IMR-90 (cell line): ENCODE measurements around the gene ATP5ME. TPM values are rescaled to one million over a fixed set of nuclear protein-coding genes. Genes with fewer than 3 reads are reported as not detected.

Experiments used
- ATAC-seq: fragments of 200-7000 bp; cut with Tn5 transposase; 2 replicates; pipeline ENCODE4 v1.9.1; 2020; ENCODE audit warnings: low read depth, mild to moderate bottlenecking, moderate library complexity
- BruUV-seq: library from RNA; stranded (reverse); fragments of 400-500 nt; replicated peaks from 2 replicates; lab custom pipeline; 2021; lab: Mats Ljungman, UMichigan
- CTCF ChIA-PET: fragments of 300-600 bp; formaldehyde crosslinking; extraction: SDS; loops from one replicate; lab custom pipeline; 2021; ENCODE audit warnings: antibody characterized with exemption; lab: Yijun Ruan, JAX
- POLR2A ChIA-PET: fragments of 300-600 bp; sonication (Branson Sonifier 250); formaldehyde crosslinking; loops from one replicate; lab custom pipeline; 2022; ENCODE audit warnings: antibody characterized with exemption; ENCODE audit not compliant: unreplicated experiment; lab: Charles Lee
- DNase-seq: peaks from one replicate; pipeline ENCODE4 v3.0.0; 2013
- H2AFZ ChIP-seq: replicated peaks from 2 replicates; pipeline ENCODE3; 2013; ENCODE audit warnings: low read length, mild to moderate bottlenecking; ENCODE audit not compliant: poor library complexity
- H2AK5ac ChIP-seq: 2 replicates; pipeline ENCODE4 v1.6.1; 2013; ENCODE audit warnings: low read depth, low read length, inconsistent platforms
- H2AK9ac ChIP-seq: replicated peaks from 2 replicates; pipeline ENCODE3; 2013; ENCODE audit warnings: mild to moderate bottlenecking, low read depth, low read length, moderate library complexity; ENCODE audit not compliant: poor library complexity
- H2BK120ac ChIP-seq: 2 replicates; pipeline ENCODE4 v1.6.1; 2013; ENCODE audit warnings: low read depth, low read length, inconsistent platforms
- H2BK15ac ChIP-seq: 3 replicates; pipeline ENCODE4 v1.6.1; 2013; ENCODE audit warnings: low read depth, low read length, inconsistent platforms
- H2BK20ac ChIP-seq: 2 replicates; pipeline ENCODE4 v1.6.1; 2013; ENCODE audit warnings: low read depth, mild to moderate bottlenecking, inconsistent platforms, low read length, moderate library complexity
- H2BK5ac ChIP-seq: 2 replicates; pipeline ENCODE4 v1.6.1; 2013; ENCODE audit warnings: mild to moderate bottlenecking, low read depth, low read length, inconsistent platforms; ENCODE audit not compliant: poor library complexity, severe bottlenecking
- H3K14ac ChIP-seq: replicated peaks from 2 replicates; pipeline ENCODE4 v1.6.1; 2013; ENCODE audit warnings: low read depth, low read length, inconsistent platforms
- H3K18ac ChIP-seq: 2 replicates; pipeline ENCODE4 v1.6.1; 2013; ENCODE audit warnings: low read depth, low read length, control low read depth
- H3K23ac ChIP-seq: 2 replicates; pipeline ENCODE4 v1.6.1; 2013; ENCODE audit warnings: low read depth, low read length, inconsistent platforms
- H3K27ac ChIP-seq: 2 replicates; pipeline ENCODE4 v1.5.1; 2013; ENCODE audit warnings: mild to moderate bottlenecking, control low read depth, low read length; ENCODE audit not compliant: insufficient read depth
- H3K27me3 ChIP-seq: 2 replicates; pipeline ENCODE4 v1.6.1; 2013; ENCODE audit warnings: low read length; ENCODE audit not compliant: control insufficient read depth, insufficient read depth
- H3K36me3 ChIP-seq: 2 replicates; pipeline ENCODE4 v1.6.1; 2013; ENCODE audit warnings: low read length, mixed read lengths; ENCODE audit not compliant: control insufficient read depth, insufficient read depth
- H3K4ac ChIP-seq: 2 replicates; pipeline ENCODE4 v1.6.1; 2013; ENCODE audit warnings: low read depth, low read length, inconsistent platforms
- H3K4me1 ChIP-seq: 2 replicates; pipeline ENCODE4 v1.6.1; 2013; ENCODE audit warnings: low read length, mixed read lengths; ENCODE audit not compliant: control insufficient read depth, insufficient read depth
- H3K4me2 ChIP-seq: 2 replicates; pipeline ENCODE4 v1.6.1; 2013; ENCODE audit warnings: low read depth, mild to moderate bottlenecking, control low read depth, low read length, moderate library complexity
- H3K4me3 ChIP-seq: 2 replicates; pipeline ENCODE4 v1.5.1; 2013; ENCODE audit warnings: low read depth, mild to moderate bottlenecking, control low read depth, low read length, moderate library complexity; ENCODE audit not compliant: insufficient read depth
- H3K56ac ChIP-seq: 2 replicates; pipeline ENCODE4 v1.6.1; 2013; ENCODE audit warnings: low read length, inconsistent platforms; ENCODE audit not compliant: insufficient read depth; ENCODE audit errors: extremely low read depth
- H3K79me1 ChIP-seq, 2 experiments: 2 replicates each; pipeline ENCODE4 v1.6.1; 2013; ENCODE audit warnings: low read length in 2 of 2, inconsistent platforms in 1 of 2, low read depth in 1 of 2
- H3K9ac ChIP-seq: 2 replicates; pipeline ENCODE4 v1.6.1; 2013; ENCODE audit warnings: low read depth, low read length, control low read depth
- H3K9me1 ChIP-seq: 2 replicates; pipeline ENCODE4 v1.6.1; 2013; ENCODE audit warnings: low read length, inconsistent platforms; ENCODE audit not compliant: insufficient read depth
- H3K9me3 ChIP-seq: 2 replicates; pipeline ENCODE4 v1.6.1; 2013; ENCODE audit warnings: low read length; ENCODE audit not compliant: control insufficient read depth, insufficient read depth
- H4K20me1 ChIP-seq: 2 replicates; pipeline ENCODE4 v1.6.1; 2013; ENCODE audit warnings: low read length, inconsistent platforms; ENCODE audit not compliant: insufficient read depth
- H4K5ac ChIP-seq: 2 replicates; pipeline ENCODE4 v1.6.1; 2013; ENCODE audit warnings: mild to moderate bottlenecking, low read depth, low read length, control low read depth
- H4K8ac ChIP-seq, 2 experiments: 2 replicates each; pipeline ENCODE4 v1.6.1; 2013; ENCODE audit warnings: low read depth in 2 of 2, low read length in 2 of 2, control low read depth in 1 of 2, inconsistent platforms in 1 of 2
- H4K91ac ChIP-seq: 2 replicates; pipeline ENCODE4 v1.6.1; 2013; ENCODE audit warnings: low read depth, low read length, inconsistent platforms; ENCODE audit not compliant: insufficient read depth
- BHLHE40 ChIP-seq: fragments of 150-350 bp; IDR thresholded peaks from 2 replicates; pipeline ENCODE4 v1.6.1; 2016; ENCODE audit warnings: mild to moderate bottlenecking, low read depth, low read length
- CHD1 ChIP-seq: IDR thresholded peaks from 2 replicates; pipeline ENCODE4 v1.6.1; 2012; ENCODE audit warnings: low read depth, low read length, improper control_type of control experiment
- FOS ChIP-seq: fragments of 150-350 bp; IDR thresholded peaks from 2 replicates; pipeline ENCODE4 v1.6.1; 2016; ENCODE audit warnings: low read depth, low read length
- MAFK ChIP-seq: IDR thresholded peaks from 2 replicates; pipeline ENCODE4 v1.6.1; 2012; ENCODE audit warnings: low read depth, low read length, improper control_type of control experiment
- MAZ ChIP-seq: IDR thresholded peaks from 2 replicates; pipeline ENCODE4 v1.6.1; 2012; ENCODE audit warnings: low read depth, mild to moderate bottlenecking, low read length, improper control_type of control experiment, moderate library complexity, borderline replicate concordance
- NFE2L2 ChIP-seq: fragments of 150-350 bp; IDR thresholded peaks from 2 replicates; pipeline ENCODE4 v1.6.1; 2016; ENCODE audit warnings: low read depth, mild to moderate bottlenecking, low read length
- POLR2A ChIP-seq: IDR thresholded peaks from 2 replicates; pipeline ENCODE4 v1.6.1; 2012; ENCODE audit warnings: mild to moderate bottlenecking, low read depth, low read length
- RFX5 ChIP-seq: IDR thresholded peaks from 2 replicates; pipeline ENCODE4 v1.8.0; 2012; ENCODE audit warnings: low read depth, mild to moderate bottlenecking, low read length, moderate library complexity
- WGBS, 2 experiments: methylation state at CpG; one replicate each; pipeline versions ENCODE4 v1.1.5 to v1.1.7; 2013; ENCODE audit warnings: missing lambda C conversion rate in 2 of 2; ENCODE audit not compliant: insufficient read length in 1 of 2; ENCODE audit errors: extremely low coverage in 2 of 2; 5-methylcytosine and 5-hydroxymethylcytosine counted together
- dilution Hi-C: fragments of 300-500 bp; cut with HindIII; formaldehyde crosslinking; loops from one replicate; pipeline ENCODE4 v1.14.3; 2018; ENCODE audit warnings: low sequenced_read_pairs; ENCODE audit not compliant: unreplicated experiment
- in situ Hi-C: fragments of 300-500 bp; cut with MboI; formaldehyde crosslinking; loops from 3 replicates; pipeline ENCODE4 v1.14.3; 2019; ENCODE audit warnings: low sequenced_read_pairs, inconsistent platforms, mixed read lengths
- intact Hi-C: fragments of 100-400 bp; cut with micrococcal nuclease; formaldehyde crosslinking; loops from 2 replicates; pipeline ENCODE4 v1.10.0; 2022
- polyA plus RNA-seq, 3 experiments: library from polyadenylated mRNA; depleted of rRNA; stranded (reverse); fragments of >200 nt; gene quantifications; 2 replicates each; pipeline ENCODE4 v1.2.3, GENCODE V29; 2012; ENCODE audit warnings: low replicate concordance in 1 of 3
- total RNA-seq: library from RNA; depleted of rRNA; stranded (reverse); fragments of >200 nt; gene quantifications from 2 replicates; pipeline ENCODE4 v1.2.3, GENCODE V29; 2012
- TF ChIP-seq, protein P1 (sequence below): fragments of 150-350 bp; IDR thresholded peaks from 2 replicates; pipeline ENCODE4 v1.6.1; 2017; ENCODE audit warnings: mild to moderate bottlenecking, antibody characterized with exemption, low read length, low read depth
- TF ChIP-seq, protein P2 (sequence below): conservative IDR thresholded peaks from 2 replicates; pipeline ENCODE4 v1.5.1; 2012; ENCODE audit warnings: mild to moderate bottlenecking, low read depth, low read length, improper control_type of control experiment

ATP5ME gene
- total and polyA plus RNA-seq, 2 of the 4 experiments (the other 2 are of a cell fraction) = 39.3 to 603 TPM

DNA sequence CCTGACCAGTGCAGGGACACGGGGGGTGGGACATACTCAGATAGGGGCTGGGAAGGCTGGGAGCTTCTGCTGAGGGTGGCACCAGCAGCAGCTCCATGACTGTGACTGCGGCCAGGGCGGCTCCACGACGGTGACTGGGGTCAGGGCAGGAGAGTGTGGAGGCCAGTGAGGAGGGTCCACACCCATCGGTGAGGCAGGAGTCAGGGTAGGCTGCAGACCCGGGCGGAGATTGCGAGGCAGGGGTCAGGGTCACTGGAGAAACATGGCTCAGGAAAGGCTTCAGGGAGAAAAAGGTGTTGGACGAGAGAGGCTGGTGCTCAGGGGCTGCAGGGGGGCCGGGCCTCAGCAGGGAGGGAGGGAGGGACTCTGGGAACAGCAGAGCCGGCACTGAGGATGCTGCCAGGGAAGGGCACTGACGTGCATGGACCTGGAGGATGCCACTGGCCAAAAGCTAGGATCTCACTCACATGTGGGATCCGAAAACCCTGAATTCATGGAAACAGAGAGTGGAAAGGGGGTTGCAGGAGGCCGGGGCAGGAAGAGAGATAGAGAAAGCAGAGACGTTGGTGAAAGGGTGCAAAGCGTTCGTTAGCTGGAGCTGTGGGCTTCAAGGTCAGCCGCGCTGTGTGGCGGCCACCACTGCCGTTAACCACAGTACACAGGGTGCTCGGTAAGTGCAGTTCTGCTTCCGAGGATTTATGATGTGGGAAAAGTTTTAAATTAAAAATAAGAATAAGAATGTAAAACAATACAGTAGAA is 22.0 kb downstream of the ATP5ME start:
- H3K9me1 ChIP-seq = no peaks in the 10 kb centered on the region
- H3K18ac ChIP-seq = no peak overlapping the region
- dilution Hi-C loops (no loop called here), in situ Hi-C loops (no loop called here), intact Hi-C loops (no loop called here)
- H3K36me3 ChIP-seq = no peaks in the 10 kb centered on the region
- no peak overlapping the region for H3K9ac ChIP-seq
- no peak overlapping the region for H3K27ac ChIP-seq
- H2BK20ac ChIP-seq = no peak overlapping the region
- H3K56ac ChIP-seq = no peak overlapping the region
- BruUV-seq = no TSS peak
- H4K20me1 ChIP-seq = no peaks in the 10 kb centered on the region
- TF ChIP-seq, protein P1, sequence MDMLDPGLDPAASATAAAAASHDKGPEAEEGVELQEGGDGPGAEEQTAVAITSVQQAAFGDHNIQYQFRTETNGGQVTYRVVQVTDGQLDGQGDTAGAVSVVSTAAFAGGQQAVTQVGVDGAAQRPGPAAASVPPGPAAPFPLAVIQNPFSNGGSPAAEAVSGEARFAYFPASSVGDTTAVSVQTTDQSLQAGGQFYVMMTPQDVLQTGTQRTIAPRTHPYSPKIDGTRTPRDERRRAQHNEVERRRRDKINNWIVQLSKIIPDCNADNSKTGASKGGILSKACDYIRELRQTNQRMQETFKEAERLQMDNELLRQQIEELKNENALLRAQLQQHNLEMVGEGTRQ = no peak
- TF ChIP-seq POLR2A (no peak), MAFK (no peak), CHD1 (no peak), NFE2L2 (no peak), MAZ (no peak), BHLHE40 (no peak), FOS (no peak), RFX5 (no peak)
- TF ChIP-seq, protein P2, sequence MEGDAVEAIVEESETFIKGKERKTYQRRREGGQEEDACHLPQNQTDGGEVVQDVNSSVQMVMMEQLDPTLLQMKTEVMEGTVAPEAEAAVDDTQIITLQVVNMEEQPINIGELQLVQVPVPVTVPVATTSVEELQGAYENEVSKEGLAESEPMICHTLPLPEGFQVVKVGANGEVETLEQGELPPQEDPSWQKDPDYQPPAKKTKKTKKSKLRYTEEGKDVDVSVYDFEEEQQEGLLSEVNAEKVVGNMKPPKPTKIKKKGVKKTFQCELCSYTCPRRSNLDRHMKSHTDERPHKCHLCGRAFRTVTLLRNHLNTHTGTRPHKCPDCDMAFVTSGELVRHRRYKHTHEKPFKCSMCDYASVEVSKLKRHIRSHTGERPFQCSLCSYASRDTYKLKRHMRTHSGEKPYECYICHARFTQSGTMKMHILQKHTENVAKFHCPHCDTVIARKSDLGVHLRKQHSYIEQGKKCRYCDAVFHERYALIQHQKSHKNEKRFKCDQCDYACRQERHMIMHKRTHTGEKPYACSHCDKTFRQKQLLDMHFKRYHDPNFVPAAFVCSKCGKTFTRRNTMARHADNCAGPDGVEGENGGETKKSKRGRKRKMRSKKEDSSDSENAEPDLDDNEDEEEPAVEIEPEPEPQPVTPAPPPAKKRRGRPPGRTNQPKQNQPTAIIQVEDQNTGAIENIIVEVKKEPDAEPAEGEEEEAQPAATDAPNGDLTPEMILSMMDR = no peak
- peaks cover 11% of the 10 kb centered on the region; the same call in 1 of the 2 replicates for H3K27me3 ChIP-seq
- H2BK5ac ChIP-seq = no peak overlapping the region
- no peak overlapping the region for H2AK5ac ChIP-seq
- 47% methylated on average over 12 of the region's 24 CpGs; no CpG with 5 or more reads in 1 of the 2 experiments for WGBS, 2 experiments
- H3K9me3 ChIP-seq = peaks cover 10% of the 10 kb centered on the region
- no peak overlapping the region for H4K8ac ChIP-seq
- H2BK15ac ChIP-seq = no peak overlapping the region
- POLR2A ChIA-PET = no interaction called here
- H3K4me2 ChIP-seq = no peak overlapping the region
- CTCF ChIA-PET = no interaction called here
- no peak overlapping the region for H4K91ac ChIP-seq
- H3K4me3 ChIP-seq = no peak overlapping the region
- no peaks in the 10 kb centered on the region for H3K79me1 ChIP-seq
- no peak overlapping the region for H3K23ac ChIP-seq
- no peak overlapping the region for H3K14ac ChIP-seq
- H2BK120ac ChIP-seq = no peak overlapping the region
- no peak overlapping the region for H2AFZ ChIP-seq
- DNase-seq = no peak
- no peak overlapping the region for H4K5ac ChIP-seq
- no peak overlapping the region for H2AK9ac ChIP-seq
- ATAC-seq = no peak
- no peaks in the 10 kb centered on the region for H3K4me1 ChIP-seq
- H3K4ac ChIP-seq = no peak overlapping the region
